AG10803 (cell line): ENCODE data around the gene TRUB2.

Source experiments
- DNase-seq: peaks from one replicate; pipeline ENCODE4 v3.0.0; 2010; ENCODE audit warnings: low read depth
- H3K4me3 ChIP-seq: 2 replicates; pipeline ENCODE4 v1.5.1; 2011; ENCODE audit warnings: mild to moderate bottlenecking, low read length, control low read depth
- CTCF ChIP-seq: conservative IDR thresholded peaks from 2 replicates; pipeline ENCODE4 v1.5.1; 2011; ENCODE audit warnings: mild to moderate bottlenecking, low read length, control low read depth, inconsistent platforms

TRUB2 gene

DNA sequence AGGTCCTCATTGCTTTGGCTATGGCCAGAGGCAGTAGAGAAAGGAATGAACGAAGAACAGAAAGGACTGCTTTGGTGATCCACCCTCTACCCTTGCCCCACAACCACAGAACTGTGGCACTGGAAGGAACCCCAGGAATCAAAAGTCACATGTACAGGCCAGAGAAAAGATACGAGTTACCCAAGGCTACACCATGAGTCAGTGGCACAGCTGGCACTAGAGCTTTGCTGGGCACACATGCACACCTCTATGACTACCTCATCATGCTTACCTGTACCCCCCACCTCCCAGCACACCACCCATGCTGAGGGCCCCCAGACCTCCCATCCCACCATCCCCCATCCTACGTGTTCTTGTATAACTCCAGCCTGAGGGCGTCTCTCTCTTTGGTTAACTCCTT, 59.6 kb downstream of the TRUB2 start:
- no peak overlapping the region for H3K4me3 ChIP-seq
- no peak for DNase-seq
- no peak for TF ChIP-seq CTCF

GRCh38 chr9:128260340-128260739, 61.9 kb downstream of the TRUB2 start:
- no peak for TF ChIP-seq CTCF
- no peak for DNase-seq
- no peak overlapping the region for H3K4me3 ChIP-seq

- no peak for DNase-seq
- no peak overlapping the region for H3K4me3 ChIP-seq
- no peak for TF ChIP-seq CTCF
Measured at GRCh38 chr9:128259156-128259555, 63.1 kb downstream of the TRUB2 start.

- TF ChIP-seq CTCF: no peak
- H3K4me3 ChIP-seq: no peak overlapping the region
- no peak for DNase-seq
Measured at GRCh38 chr9:128258326-128258725, 63.9 kb downstream of the TRUB2 start.

- DNase-seq: no peak
- H3K4me3 ChIP-seq: no peak overlapping the region
- TF ChIP-seq CTCF: no peak
Measured at GRCh38 chr9:128257907-128258306, 64.3 kb downstream of the TRUB2 start.

DNA sequence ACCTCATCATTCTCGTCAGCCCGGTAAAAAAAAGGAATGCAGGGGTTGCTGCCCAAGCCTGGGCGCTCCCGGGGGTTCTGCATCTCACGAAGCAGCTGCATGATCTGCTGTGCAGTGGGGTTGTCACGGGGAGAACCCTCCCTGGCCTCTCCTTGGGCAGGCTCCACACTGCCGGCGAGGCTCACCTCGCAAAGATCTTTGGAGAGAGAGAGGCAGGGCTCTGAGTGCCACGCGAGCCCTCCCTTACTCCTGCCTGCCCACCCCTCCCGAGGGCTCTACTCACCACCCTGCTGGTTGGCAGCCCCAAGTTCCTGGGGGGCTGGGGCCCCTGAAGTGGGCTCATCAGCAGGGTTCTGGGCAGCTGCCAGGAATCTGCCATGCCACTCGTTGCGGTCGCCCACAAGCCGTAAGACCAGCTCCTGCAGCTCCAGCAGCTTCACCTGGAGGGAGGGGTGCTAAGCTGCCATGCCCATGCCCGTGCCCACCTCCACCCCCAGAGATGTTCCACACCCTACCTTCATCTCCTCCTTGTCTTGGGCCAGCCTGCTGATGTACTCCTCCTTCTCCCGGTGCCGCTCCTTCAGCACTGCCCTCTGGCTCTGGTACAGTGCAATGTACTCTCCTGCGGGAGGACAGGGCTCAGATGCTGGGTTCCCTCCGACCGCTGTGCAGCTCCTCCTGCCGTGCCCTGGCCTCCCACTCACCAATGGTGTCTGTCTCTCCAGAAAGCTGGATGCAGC, 65.0 kb downstream of the TRUB2 start:
- H3K4me3 ChIP-seq: no peak overlapping the region
- TF ChIP-seq CTCF: no peak
- no peak for DNase-seq
